Suprapubic skin (tissue), 4 donors: Measurements from ENCODE around the gene TLL1.

ENCODE experiments used
- EP300 ChIP-seq: sonication (generic); formaldehyde crosslinking; IDR thresholded peaks from one replicate; pipeline ENCODE4 v1.6.1; 2017; ENCODE audit warnings: antibody characterized with exemption
- POLR2A ChIP-seq, 2 donors: fragments of 450-650 bp; IDR thresholded peaks; one replicate each; pipeline ENCODE4 v1.6.1; 2017; ENCODE audit warnings: antibody characterized with exemption in 2 of 2, mild to moderate bottlenecking in 2 of 2, moderate library complexity in 2 of 2
- POLR2AphosphoS5 ChIP-seq, 3 donors: sonication (generic); formaldehyde crosslinking; IDR thresholded peaks; one replicate each; pipeline ENCODE4 v1.6.1; 2017; ENCODE audit warnings: antibody characterized with exemption in 3 of 3
- TF ChIP-seq, protein P1 (sequence below), 2 donors: fragments of 200-600 bp in 1 of 2; fragments of 450-650 bp in 1 of 2; sonication (generic) in 1 of 2; IDR thresholded peaks; one replicate each; pipeline ENCODE4 v1.5.1; 2016 to 2019; ENCODE audit warnings: antibody characterized with exemption in 2 of 2, mild to moderate bottlenecking in 1 of 2, moderate library complexity in 1 of 2

DNA sequence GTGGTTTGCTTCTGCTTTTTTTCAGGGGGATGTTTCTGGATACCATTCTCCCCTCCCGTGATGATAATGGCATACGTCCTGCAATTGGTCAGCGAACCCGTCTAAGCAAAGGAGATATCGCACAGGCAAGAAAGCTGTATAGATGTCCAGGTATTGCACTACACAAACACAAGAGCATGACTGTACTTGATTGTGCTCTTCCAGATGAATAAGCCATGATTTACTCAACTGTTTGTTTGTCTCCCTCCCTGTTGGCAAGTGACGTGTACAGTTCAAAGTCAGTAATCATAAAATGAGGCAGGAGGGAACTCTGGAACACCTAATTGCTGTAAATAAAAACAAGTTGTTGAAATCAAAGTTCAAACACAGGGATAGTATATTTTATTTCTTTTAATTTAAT lies 141.4 kb downstream of the TLL1 start:
- no peak for TF ChIP-seq EP300
- TF ChIP-seq, protein P1, sequence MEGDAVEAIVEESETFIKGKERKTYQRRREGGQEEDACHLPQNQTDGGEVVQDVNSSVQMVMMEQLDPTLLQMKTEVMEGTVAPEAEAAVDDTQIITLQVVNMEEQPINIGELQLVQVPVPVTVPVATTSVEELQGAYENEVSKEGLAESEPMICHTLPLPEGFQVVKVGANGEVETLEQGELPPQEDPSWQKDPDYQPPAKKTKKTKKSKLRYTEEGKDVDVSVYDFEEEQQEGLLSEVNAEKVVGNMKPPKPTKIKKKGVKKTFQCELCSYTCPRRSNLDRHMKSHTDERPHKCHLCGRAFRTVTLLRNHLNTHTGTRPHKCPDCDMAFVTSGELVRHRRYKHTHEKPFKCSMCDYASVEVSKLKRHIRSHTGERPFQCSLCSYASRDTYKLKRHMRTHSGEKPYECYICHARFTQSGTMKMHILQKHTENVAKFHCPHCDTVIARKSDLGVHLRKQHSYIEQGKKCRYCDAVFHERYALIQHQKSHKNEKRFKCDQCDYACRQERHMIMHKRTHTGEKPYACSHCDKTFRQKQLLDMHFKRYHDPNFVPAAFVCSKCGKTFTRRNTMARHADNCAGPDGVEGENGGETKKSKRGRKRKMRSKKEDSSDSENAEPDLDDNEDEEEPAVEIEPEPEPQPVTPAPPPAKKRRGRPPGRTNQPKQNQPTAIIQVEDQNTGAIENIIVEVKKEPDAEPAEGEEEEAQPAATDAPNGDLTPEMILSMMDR (IDR thresholded peaks at IDR 0.05), result no peak
- no peak for TF ChIP-seq POLR2A (IDR thresholded peaks at IDR 0.05)
- TF ChIP-seq POLR2AphosphoS5 (IDR thresholded peaks at IDR 0.05), result no peak
